Stimulated activated naive CD8-positive, alpha-beta T cell treated with anti-CD3 and anti-CD28 coated beads, Interleukin-15, amount 100 ng/mL, for 72 hours (primary cell): Measurements from ENCODE around the gene GGA2.
A peak's percentile ranks its signal among the peaks of the same experiment; 100 is the strongest.

ENCODE experiments used
- ATAC-seq: fragments of 150-1000 bp; cut with Tn5 transposase; 2 replicates; pipeline ENCODE4 v1.10.0; 2021; ENCODE audit warnings: mild to moderate bottlenecking, moderate library complexity
- DNase-seq, 2 donors: peaks; one replicate each; pipeline ENCODE4 v3.0.0; 2021 to 2022
- H3K27ac Mint-ChIP-seq, 2 donors: one replicate each; pipeline ENCODE4 v1.8.0; 2022; ENCODE audit warnings: mild to moderate bottlenecking in 2 of 2, mixed read lengths in 2 of 2, moderate library complexity in 2 of 2
- H3K27me3 Mint-ChIP-seq: one replicate; pipeline ENCODE4 v1.8.0; 2022; ENCODE audit warnings: mixed read lengths
- H3K4me1 Mint-ChIP-seq: one replicate; pipeline ENCODE4 v1.8.0; 2022; ENCODE audit warnings: mild to moderate bottlenecking, mixed read lengths
- H3K4me3 Mint-ChIP-seq, 2 donors: one replicate each; pipeline ENCODE4 v1.8.0; 2022; ENCODE audit warnings: mild to moderate bottlenecking in 2 of 2, mixed read lengths in 2 of 2, moderate library complexity in 1 of 2
- H3K9me3 Mint-ChIP-seq, 2 donors: one replicate each; pipeline ENCODE4 v1.8.0; 2022; ENCODE audit warnings: mixed read lengths in 2 of 2

Gene GGA2

DNA sequence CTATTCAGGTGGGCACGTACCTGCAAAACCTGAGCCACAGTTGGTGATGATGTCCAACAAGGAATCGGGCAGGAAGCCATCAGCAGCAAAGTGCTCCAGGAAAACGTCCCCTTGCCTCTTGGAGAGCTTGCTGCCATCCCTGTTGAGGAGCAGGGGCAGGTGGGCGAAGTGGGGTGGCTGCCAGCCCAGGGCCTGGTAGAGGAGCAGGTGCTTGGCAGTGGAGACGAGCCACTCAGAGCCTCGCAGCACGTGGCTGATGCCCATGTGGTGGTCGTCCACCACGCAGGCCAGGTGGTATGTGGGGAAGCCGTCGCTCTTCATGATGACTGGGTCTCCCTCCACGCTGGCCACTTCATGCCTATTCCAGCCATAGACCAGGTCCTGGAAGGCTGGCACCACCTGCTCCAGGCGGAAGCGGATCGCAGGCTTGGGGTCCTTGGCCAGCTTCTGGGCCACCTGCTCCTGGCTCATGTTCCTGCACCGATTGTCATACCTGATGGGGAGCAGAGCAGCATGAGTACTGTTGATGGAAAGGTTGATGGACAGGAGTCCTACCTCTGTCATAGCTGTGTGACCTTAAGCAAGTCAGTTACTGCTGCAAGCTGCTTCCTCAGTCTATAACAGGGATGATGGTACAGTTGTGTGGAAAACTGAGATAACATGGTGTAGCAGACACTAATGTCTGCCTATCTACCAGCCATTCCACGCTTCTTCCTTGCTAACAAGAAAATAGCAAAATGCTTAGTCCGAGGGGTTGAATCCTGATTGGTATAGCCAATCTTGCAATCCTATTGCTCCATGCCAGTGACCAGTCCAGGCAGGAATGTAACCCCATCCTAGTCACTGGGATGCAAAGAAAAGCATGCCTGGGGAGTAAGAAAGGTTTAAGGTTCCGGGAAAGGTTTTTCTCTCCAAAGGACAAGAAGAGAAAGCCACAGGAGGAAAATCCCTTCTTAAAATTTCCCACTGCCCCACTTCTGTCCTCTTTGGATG lies 24.9 kb upstream of the GGA2 start:
- no peaks in the 10 kb centered on the region for H3K27me3 Mint-ChIP-seq
- DNase-seq (no peak), ATAC-seq (no peak)
- peaks cover 9% of the 10 kb centered on the region for H3K4me1 Mint-ChIP-seq
- no peaks in the 10 kb centered on the region for H3K9me3 Mint-ChIP-seq
- no peak overlapping the region for H3K27ac Mint-ChIP-seq
- no peak overlapping the region for H3K4me3 Mint-ChIP-seq

DNA sequence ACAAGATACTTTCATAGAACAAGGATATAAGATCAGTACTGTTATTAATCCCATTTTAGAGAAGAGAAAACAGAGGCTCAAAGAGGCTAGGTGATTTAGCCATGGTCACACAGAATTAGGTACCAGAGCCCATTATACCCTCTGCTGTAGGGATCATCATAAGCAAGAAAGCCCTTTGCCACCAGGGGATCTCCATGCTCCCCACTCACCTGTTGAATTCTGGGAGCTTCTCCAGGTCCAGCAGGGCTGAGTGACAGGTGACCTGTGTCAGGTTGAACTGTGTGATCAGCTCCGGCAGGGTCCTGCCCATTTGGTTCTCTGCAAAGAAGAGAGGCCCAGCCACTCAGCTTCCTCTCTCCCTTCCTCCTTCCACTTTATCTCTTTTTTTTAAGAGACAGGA lies 22.2 kb upstream of the GGA2 start:
- no peaks in the 10 kb centered on the region for H3K27me3 Mint-ChIP-seq
- ATAC-seq (no peak), DNase-seq (no peak)
- no peaks in the 10 kb centered on the region for H3K9me3 Mint-ChIP-seq
- H3K4me1 Mint-ChIP-seq: no peaks in the 10 kb centered on the region
- H3K27ac Mint-ChIP-seq: no peak overlapping the region
- H3K4me3 Mint-ChIP-seq: no peak overlapping the region

DNA sequence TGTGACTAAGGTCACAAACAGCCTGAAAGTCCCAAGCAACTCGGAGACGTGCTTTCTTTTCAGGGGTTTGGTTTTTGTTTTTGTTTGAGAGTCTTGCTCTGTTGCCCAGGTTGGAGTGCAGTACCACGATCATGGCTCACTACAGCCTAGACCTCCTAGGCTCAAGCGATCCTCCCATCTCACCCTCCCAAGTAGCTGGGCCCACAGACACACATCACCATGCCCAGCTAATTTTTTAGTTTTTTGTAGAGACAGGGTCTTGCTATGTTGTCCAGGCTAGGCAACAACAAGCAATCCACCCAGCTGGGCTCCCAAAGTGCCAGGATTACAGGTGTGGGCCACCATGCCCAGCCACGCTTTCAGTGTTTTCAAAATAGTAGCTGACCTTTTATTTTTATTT lies 19.8 kb upstream of the GGA2 start:
- no peak for DNase-seq
- Mint-ChIP-seq H3K27me3 (no peaks in the 10 kb centered on the region), H3K4me1 (no peaks in the 10 kb centered on the region), H3K27ac (peak overlapping the region in 1 of 2 donors; percentile 66), H3K9me3 (no peaks in the 10 kb centered on the region), H3K4me3 (no peak overlapping the region)
- ATAC-seq: no peak

DNA sequence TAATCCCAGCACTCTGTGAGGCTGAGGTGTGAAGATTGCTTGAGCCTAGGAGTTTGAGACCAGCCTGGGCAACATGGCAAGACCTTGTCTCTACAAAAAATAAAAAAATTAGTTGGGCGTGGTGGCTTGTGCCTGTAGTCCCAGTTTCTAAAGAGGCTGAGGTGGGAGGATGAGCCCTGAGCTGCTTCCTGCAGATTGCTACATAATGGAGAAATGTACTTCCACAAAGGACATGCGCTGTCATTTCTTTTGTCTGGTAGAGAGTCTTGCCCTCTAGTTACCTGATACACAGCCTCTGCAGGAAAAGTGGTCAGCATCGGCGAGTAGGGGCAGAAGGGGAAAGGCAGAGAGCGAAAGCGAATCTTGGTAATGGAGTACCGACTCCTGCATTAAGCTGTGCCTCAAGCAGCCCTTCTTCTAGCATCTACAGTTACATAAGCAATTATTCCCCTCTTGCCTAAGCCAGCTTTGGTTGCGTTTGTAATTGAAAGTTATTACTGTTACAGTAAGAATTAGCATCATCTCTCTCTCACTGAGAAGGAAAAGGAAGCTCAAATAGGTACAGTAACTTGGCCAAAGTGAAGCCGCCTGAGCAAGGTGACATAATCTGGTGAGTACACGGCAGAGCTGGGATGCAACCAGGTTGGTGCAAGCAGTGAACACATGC lies 18.5 kb upstream of the GGA2 start:
- no peak overlapping the region for H3K27ac Mint-ChIP-seq
- no peak for DNase-seq

DNA sequence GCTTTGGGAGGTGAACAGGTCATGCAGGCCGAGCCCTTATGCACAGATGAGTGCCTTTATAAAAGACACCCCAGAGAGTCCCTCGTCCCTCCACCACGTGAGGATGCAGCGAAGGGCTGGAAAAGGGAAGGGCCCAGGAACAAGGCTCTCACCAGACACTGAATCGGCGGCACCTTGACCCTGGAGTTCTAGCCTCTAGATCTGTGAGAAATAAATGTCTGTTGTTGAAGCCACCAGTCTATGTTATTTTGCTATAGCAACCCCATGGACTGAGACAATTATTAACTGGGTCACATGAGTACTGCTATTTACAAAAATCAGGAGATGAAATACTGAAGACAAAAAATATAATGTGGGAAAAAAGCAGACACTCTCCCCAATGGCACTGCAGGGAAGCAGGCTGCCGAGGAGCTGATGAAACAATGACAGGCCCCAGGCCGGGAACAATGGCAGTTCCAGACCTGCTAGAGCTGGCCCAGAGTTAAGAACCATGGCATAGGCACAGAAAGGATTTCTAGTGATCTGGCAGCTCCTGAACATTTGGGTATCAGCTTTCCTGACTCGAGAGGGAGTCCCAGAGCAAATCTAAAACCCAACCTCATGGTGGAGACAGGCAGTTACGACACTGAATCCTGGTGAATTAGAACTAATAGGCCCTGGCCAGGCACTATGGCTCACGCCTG lies 17.8 kb upstream of the GGA2 start:
- no peaks in the 10 kb centered on the region for H3K27me3 Mint-ChIP-seq
- H3K4me3 Mint-ChIP-seq: no peak overlapping the region
- no peaks in the 10 kb centered on the region for H3K9me3 Mint-ChIP-seq
- H3K4me1 Mint-ChIP-seq: no peaks in the 10 kb centered on the region
- H3K27ac Mint-ChIP-seq: no peak overlapping the region
- ATAC-seq (no peak), DNase-seq (no peak)

More for the DNA sequence above, 18.5 kb upstream of the GGA2 start:
- Mint-ChIP-seq H3K4me3 (no peak overlapping the region), H3K27me3 (no peaks in the 10 kb centered on the region), H3K9me3 (no peaks in the 10 kb centered on the region), H3K4me1 (no peaks in the 10 kb centered on the region)
- ATAC-seq: no peak

DNA sequence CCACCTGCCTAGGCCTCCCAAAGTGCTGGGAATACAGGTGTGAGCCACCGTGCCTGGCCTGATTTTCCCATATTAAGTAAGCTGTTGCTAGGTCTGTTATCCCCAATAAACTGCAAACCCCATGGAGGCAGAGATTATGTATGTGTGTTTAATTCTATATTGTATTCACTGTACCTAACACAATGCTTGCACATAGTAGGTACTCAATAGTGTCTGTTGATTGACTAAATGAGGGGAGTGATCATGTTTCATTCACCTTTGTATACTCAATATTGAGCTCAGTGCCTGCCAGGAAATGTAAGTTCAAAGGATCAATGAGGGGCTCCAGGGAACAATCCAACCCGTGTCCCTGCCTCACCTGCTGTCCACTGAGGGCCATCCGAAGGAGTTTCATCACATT lies 14.6 kb upstream of the GGA2 start:
- H3K4me1 Mint-ChIP-seq: no peaks in the 10 kb centered on the region
- DNase-seq (no peak), ATAC-seq (no peak)
- H3K27ac Mint-ChIP-seq: no peak overlapping the region
- H3K4me3 Mint-ChIP-seq: no peak overlapping the region
- H3K9me3 Mint-ChIP-seq: no peaks in the 10 kb centered on the region
- H3K27me3 Mint-ChIP-seq: no peaks in the 10 kb centered on the region

DNA sequence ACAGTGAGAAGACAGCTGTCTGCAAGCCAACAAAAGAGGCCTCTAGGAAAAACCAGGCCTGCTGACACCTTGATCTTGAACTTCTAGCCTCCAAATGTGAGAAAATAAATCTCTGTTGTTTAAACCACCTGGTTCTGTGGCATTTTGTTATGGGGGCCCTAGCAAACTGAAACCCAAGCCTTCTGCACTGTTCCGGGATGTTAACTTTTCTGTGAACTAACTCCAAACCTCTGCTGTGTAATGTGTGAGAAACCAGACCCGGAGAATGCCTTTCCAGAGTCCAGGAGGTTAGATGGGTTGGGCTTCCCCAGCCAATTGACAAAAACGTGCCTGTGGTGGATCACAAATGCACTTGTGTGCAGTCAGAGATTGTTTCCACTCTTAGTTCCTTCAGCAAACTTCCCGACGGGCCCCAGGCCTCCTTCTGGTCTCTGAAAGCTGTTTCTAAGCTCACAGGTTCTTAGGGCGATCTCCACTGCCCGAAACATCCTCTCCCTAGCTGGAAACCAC lies 13.6 kb upstream of the GGA2 start:
- no peak overlapping the region for H3K4me3 Mint-ChIP-seq
- DNase-seq (no peak), ATAC-seq (no peak)
- no peaks in the 10 kb centered on the region for H3K27me3 Mint-ChIP-seq
- H3K27ac Mint-ChIP-seq: peak overlapping the region in 1 of 2 donors; percentile 42
- H3K9me3 Mint-ChIP-seq: no peaks in the 10 kb centered on the region
- H3K4me1 Mint-ChIP-seq: no peaks in the 10 kb centered on the region

DNA sequence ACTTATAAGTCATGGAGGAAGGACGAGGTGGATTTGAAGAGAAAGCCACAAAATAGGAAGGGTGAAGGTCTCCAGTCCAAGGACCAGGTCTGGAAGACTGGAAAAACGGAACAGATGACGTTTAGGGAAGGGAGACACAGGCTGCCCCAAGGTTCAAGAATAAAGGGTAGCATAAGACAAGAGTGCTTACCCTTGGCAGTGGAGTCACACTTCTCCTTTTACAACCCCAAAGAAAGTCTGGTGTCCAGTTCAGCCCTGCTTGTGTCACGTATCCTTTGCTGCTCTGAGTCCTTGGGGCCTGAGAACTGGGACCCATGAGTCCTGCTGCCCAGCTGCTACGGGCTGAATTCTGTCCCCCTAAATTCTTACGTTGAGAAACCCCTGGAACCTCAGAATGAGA lies 13.0 kb upstream of the GGA2 start:
- H3K4me1 Mint-ChIP-seq: peaks cover 2% of the 10 kb centered on the region
- H3K27me3 Mint-ChIP-seq: no peaks in the 10 kb centered on the region
- no peaks in the 10 kb centered on the region for H3K9me3 Mint-ChIP-seq

DNA sequence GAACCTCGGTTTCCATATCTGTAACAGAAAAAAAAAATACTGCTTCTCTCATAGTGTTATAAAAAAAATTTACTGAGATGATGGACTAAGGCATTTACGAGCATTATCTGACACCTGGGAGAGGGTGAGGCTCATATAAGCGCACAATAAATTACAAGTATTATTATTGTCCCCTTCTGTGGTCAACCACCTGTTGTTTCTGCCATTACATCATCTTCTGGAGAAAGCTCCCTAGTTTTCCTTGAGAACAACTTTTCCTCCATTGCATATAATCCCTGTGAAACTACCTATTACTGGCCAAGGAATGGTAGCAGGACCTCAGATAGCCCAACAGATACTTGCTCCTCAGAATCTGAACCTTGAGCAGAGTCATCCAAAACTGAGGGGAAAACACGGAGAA lies 11.7 kb upstream of the GGA2 start:
- DNase-seq (no peak), ATAC-seq (no peak)
- Mint-ChIP-seq H3K4me3 (no peak overlapping the region), H3K27me3 (no peaks in the 10 kb centered on the region), H3K9me3 (no peaks in the 10 kb centered on the region), H3K4me1 (peaks cover 11% of the 10 kb centered on the region), H3K27ac (peak overlapping the region in 1 of 2 donors; percentile 31)

More for the DNA sequence above, 13.0 kb upstream of the GGA2 start:
- no peak for ATAC-seq
- Mint-ChIP-seq H3K27ac (peak overlapping the region in 1 of 2 donors; percentile 42), H3K4me3 (no peak overlapping the region)
- no peak for DNase-seq

DNA sequence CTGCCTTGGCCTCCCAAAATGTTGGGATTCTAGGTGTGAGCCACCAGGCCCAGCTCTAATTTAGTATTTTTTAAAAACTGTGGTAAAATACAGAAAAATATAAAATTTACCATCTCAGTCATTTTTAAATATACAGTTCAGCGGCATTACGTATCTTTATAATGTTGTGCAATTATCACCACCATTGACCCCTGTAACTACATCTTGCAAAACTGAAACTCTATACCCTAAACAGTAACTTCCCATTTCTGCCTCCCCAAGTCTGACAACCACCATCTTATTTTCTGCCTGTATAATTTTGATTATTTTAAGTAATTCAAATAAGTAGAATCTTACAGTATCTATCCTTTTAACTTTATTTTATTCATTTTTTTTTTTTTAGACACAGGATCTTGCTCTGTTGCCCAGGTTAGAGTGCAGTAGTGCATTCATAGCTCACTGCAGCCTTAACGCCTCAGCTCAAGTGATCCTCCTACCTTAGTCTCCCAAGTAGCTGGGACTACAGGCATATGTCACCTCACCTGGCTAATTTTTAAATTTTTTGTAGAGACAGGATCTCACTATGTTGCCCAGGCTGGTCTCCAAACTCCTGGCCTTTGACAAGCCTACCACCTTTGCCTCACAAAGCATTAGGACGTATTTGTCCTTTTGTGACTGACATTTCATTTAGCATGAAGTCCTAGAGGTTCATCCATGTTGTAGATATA lies 10.9 kb upstream of the GGA2 start:
- Mint-ChIP-seq H3K9me3 (no peaks in the 10 kb centered on the region), H3K27ac (no peak overlapping the region), H3K27me3 (no peaks in the 10 kb centered on the region), H3K4me1 (peaks cover 19% of the 10 kb centered on the region), H3K4me3 (no peak overlapping the region)
- no peak for ATAC-seq
- DNase-seq: no peak

DNA sequence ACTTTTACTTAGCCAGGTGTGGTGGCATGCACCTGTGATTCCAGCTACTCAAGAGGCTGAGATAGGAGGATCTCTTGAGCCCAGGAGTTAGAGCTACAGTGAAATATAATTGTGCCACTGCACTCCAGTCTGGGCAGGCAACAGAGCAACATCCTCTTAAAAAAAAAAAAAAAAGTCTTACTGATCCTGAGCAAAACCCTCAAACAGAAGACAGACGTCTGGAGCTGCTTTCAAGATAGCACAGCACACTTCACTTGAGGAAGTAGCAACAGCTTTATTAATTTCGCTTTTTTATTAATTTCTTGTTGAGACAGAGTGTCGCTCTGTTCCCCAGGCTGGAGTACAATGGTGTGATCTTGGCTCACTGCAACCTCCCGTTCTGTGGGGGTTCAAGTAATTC lies 10.2 kb upstream of the GGA2 start:
- H3K4me1 Mint-ChIP-seq: peaks cover 26% of the 10 kb centered on the region
- no peak overlapping the region for H3K27ac Mint-ChIP-seq
- ATAC-seq (no peak), DNase-seq (no peak)
- no peaks in the 10 kb centered on the region for H3K27me3 Mint-ChIP-seq
- H3K4me3 Mint-ChIP-seq: no peak overlapping the region
- no peaks in the 10 kb centered on the region for H3K9me3 Mint-ChIP-seq

DNA sequence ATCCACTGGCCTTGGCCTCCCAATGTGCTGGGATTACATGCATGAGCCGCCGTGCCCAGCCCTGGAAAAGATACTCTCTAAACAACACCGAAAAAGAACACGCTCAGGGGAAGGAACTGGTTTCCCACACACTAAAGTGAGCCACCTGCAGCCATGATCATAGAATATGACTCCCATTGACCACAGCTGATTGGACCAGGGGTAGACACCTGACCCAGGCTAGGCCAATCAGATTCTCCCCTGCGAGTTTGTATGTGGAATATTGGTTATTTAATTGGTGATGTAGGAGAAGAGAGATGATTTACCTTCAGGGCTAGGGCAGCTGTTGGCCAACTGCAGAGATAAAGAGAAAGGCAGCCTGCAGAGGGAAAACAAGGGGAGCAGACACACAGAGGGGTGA lies 9.0 kb upstream of the GGA2 start:
- no peak overlapping the region for H3K4me3 Mint-ChIP-seq

DNA sequence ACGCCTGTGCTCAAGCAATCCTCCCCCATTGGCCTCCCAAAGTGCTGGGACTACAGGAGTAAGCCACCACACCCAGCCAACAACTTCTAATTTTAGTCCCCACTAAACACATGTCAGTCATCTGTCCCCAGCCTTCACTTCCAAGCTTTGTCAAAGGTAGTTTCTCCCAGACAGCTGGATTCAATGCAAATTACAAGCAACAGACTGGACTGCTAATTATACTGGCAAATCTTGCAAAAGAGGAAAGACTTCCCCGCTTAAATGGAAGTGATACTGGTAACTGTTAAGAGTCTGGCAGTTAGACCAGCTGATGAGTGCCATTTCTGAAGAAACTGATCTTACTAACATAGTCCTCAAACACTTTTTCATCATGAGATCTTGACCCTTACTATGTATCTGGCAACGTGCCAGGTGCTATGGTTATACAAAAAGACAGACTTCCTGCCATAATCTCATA lies 8.2 kb upstream of the GGA2 start:
- peaks cover 42% of the 10 kb centered on the region for H3K4me1 Mint-ChIP-seq
- H3K9me3 Mint-ChIP-seq: no peaks in the 10 kb centered on the region
- no peak overlapping the region for H3K4me3 Mint-ChIP-seq
- DNase-seq (no peak), ATAC-seq (no peak)
- no peaks in the 10 kb centered on the region for H3K27me3 Mint-ChIP-seq
- H3K27ac Mint-ChIP-seq: no peak overlapping the region

More for the DNA sequence above, 9.0 kb upstream of the GGA2 start:
- Mint-ChIP-seq H3K27ac (no peak overlapping the region), H3K27me3 (no peaks in the 10 kb centered on the region), H3K4me1 (peaks cover 38% of the 10 kb centered on the region), H3K9me3 (no peaks in the 10 kb centered on the region)
- ATAC-seq (no peak), DNase-seq (no peak)

DNA sequence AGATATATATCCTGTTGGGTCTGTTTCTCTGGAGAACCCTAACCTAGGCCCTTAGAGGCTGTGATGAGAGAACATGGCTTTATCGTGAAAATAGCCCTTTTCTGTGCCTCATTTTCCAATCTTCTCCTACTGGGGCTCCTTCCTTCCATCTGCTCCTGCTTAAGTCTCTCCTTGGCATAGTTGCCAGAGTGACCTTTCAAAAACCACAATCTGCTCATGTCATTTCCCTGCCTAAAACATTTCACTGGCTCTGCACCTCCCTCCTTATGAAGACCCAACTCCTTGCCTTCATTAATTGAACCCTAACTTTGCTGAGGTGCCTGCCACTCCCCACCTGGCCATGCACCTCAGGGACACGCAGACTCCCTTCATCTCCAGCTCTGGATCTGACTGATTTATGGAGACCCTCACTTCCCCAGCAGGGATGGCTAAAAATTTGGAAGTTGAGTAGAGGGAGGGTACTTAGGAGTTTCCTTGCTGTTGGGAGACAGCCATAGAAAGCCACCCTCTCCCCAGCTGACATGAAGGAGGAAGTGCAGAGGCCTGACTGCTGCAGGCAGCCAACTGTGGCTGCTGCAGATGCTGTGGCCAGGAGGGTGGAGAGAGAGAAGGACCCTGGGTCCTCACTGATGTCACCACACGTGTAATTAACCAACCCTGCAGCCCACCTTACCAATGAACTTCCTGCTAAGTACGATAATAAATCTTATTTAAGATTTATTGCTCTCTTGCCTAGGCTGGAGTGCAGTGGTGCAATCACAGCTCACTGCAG lies 6.3 kb upstream of the GGA2 start:
- Mint-ChIP-seq H3K27me3 (no peaks in the 10 kb centered on the region), H3K4me1 (peaks cover 44% of the 10 kb centered on the region), H3K4me3 (peak overlapping the region; percentile 6 to 20), H3K27ac (no peak overlapping the region), H3K9me3 (no peaks in the 10 kb centered on the region)
- DNase-seq (no peak), ATAC-seq (no peak)
